Parathyroid adenoma (tissue), 2 donors: ENCODE results near the gene GBGT1.

ENCODE experiments used
- H2AFZ ChIP-seq: fragments of 300-600 bp; sonication (generic); one replicate; pipeline ENCODE4 v1.7.0; 2017; ENCODE audit warnings: antibody characterized with exemption, mild to moderate bottlenecking
- H3K27ac ChIP-seq: fragments of 300-600 bp; sonication (generic); one replicate; pipeline ENCODE4 v1.7.0; 2017
- H3K27me3 ChIP-seq: fragments of 300-600 bp; sonication (generic); one replicate; pipeline ENCODE4 v1.7.0; 2017; ENCODE audit warnings: low read length; ENCODE audit not compliant: control insufficient read depth, insufficient read depth
- H3K36me3 ChIP-seq: fragments of 300-600 bp; sonication (generic); one replicate; pipeline ENCODE4 v1.7.0; 2017; ENCODE audit warnings: low read length; ENCODE audit not compliant: control insufficient read depth, insufficient read depth
- H3K4me1 ChIP-seq: fragments of 300-600 bp; sonication (generic); one replicate; pipeline ENCODE4 v1.7.0; 2017; ENCODE audit warnings: control low read depth
- H3K4me2 ChIP-seq: fragments of 300-600 bp; sonication (generic); one replicate; pipeline ENCODE4 v1.7.0; 2017; ENCODE audit warnings: low read length
- H3K4me3 ChIP-seq: fragments of 300-600 bp; sonication (generic); one replicate; pipeline ENCODE4 v1.7.0; 2017; ENCODE audit warnings: low read depth, low read length
- H3K79me2 ChIP-seq: fragments of 300-600 bp; sonication (generic); one replicate; pipeline ENCODE4 v1.7.0; 2017; ENCODE audit warnings: control low read depth
- H3K9ac ChIP-seq: fragments of 300-600 bp; sonication (generic); one replicate; pipeline ENCODE4 v1.7.0; 2017; ENCODE audit warnings: mild to moderate bottlenecking
- H3K9me3 ChIP-seq: fragments of 300-600 bp; sonication (generic); one replicate; pipeline ENCODE4 v1.7.0; 2017; ENCODE audit warnings: low read length; ENCODE audit not compliant: control insufficient read depth
- TF ChIP-seq, protein P1 (sequence below): fragments of 300-600 bp; sonication (generic); IDR thresholded peaks from one replicate; pipeline ENCODE4 v1.7.0; 2017; ENCODE audit warnings: antibody characterized with exemption, mild to moderate bottlenecking
- donor health status: primary hyperparathyroidism.

GBGT1 gene

DNA sequence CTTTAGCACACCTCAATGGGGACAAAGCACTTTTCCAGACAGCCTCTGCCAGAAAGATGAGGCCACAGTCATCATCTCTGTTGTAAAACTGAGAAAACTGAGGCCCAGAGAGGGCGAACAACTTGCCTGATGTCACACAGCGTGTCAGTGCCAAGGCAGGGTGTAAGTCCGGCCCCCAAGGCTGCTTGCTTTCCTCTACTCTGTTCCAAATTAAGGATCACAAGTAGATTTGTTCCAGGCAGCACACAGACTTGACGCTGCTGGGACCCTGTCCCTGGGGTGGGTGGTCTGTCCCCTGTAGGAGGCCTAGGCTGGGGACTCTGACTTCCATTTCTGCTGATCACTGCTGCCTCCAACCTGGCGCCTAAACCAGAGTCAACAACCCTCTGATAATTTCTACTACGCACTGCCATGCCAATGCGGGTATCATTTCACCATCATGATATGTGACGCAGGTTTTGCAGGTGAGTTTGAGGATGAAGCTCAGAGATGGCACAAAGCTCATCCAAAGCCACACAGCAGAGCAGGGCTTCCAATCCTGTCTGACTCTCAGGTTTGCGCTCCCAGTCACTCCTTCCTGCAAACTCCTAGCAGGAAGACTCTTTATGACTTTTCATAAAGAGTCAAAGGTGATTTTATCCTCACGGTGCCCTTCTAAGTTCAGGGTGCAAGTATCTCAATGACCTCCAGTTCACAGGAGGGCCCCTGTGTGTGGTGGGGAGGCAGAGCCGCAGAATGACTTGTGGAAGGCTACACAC lies 29.1 kb downstream of the GBGT1 start:
- peak overlapping the region; percentile 90 for H3K27ac ChIP-seq
- H3K79me2 ChIP-seq: no peaks in the 10 kb centered on the region
- H3K9me3 ChIP-seq: no peaks in the 10 kb centered on the region
- peaks cover 26% of the 10 kb centered on the region for H3K4me1 ChIP-seq
- TF ChIP-seq, protein P1, sequence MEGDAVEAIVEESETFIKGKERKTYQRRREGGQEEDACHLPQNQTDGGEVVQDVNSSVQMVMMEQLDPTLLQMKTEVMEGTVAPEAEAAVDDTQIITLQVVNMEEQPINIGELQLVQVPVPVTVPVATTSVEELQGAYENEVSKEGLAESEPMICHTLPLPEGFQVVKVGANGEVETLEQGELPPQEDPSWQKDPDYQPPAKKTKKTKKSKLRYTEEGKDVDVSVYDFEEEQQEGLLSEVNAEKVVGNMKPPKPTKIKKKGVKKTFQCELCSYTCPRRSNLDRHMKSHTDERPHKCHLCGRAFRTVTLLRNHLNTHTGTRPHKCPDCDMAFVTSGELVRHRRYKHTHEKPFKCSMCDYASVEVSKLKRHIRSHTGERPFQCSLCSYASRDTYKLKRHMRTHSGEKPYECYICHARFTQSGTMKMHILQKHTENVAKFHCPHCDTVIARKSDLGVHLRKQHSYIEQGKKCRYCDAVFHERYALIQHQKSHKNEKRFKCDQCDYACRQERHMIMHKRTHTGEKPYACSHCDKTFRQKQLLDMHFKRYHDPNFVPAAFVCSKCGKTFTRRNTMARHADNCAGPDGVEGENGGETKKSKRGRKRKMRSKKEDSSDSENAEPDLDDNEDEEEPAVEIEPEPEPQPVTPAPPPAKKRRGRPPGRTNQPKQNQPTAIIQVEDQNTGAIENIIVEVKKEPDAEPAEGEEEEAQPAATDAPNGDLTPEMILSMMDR: no peak
- H3K36me3 ChIP-seq: no peaks in the 10 kb centered on the region
- no peak overlapping the region for H3K4me3 ChIP-seq
- no peaks in the 10 kb centered on the region for H3K27me3 ChIP-seq
- H3K4me2 ChIP-seq: no peak overlapping the region
- no peak overlapping the region for H2AFZ ChIP-seq
- no peak overlapping the region for H3K9ac ChIP-seq

DNA sequence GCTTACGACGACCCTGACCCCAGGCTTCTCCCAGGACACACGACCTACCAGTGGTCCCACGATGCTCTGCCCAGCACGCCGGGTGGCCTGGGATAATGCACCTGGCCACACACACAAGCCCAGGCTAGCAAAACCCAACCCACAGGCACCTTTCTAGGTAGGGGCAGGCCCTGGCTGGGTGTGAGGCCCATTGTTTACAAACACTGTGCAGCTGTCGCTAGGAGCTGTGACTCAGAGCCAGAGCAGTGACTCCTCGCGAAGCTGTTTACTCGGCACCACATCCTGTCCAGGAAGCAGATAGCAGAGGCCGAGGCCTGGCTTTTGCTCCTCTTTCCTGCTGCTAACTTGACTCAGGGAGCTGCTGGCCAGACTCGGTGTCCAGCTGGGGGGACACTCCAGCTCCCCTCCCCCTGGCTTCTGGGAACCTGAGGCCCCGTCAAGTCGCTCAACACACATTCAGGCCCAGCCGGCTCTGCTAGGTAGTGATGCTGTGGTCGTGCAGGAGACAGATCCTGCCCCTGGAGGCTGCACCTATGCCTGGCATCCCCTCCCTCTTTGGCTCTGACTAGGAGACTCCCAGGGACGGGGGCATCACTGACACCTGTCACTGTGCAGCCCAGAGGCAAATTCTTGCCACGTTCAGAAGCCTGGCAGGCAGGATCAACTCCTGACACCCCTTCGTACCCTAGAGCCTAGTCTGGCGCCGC lies 29.9 kb downstream of the GBGT1 start:
- Histone ChIP-seq H3K27ac (peak overlapping the region; percentile 90), H3K4me1 (peaks cover 26% of the 10 kb centered on the region), H3K27me3 (no peaks in the 10 kb centered on the region), H3K9ac (no peak overlapping the region), H2AFZ (peak overlapping the region; percentile 64), H3K36me3 (no peaks in the 10 kb centered on the region), H3K79me2 (no peaks in the 10 kb centered on the region), H3K4me2 (no peak overlapping the region), H3K4me3 (no peak overlapping the region), H3K9me3 (no peaks in the 10 kb centered on the region)
- TF ChIP-seq, protein P1: no peak

DNA sequence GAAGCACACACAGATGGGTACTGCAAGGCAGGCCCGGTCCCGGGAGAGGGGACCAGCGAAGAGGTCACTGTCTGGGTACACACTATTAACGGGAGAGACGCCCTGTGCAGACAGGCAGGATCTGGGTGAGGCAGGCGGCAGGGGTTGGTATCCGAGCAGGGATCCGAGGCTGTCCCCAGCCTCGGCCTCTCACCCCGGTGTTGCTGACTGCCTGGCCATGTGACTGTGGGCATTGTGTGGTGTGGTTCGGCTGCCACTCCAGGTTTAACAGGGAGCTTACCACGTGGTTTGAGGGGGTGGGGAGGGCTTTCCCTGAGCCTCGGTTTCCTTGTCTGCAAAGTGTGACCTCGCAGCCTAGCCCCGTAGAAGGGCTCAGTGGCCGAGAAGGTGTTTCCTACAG lies 31.5 kb downstream of the GBGT1 start:
- TF ChIP-seq, protein P1: no peak
- H3K4me1 ChIP-seq: peaks cover 26% of the 10 kb centered on the region
- H3K27me3 ChIP-seq: no peaks in the 10 kb centered on the region
- no peak overlapping the region for H3K27ac ChIP-seq
- H3K79me2 ChIP-seq: no peaks in the 10 kb centered on the region
- no peak overlapping the region for H3K4me3 ChIP-seq
- H3K9ac ChIP-seq: no peak overlapping the region
- no peak overlapping the region for H3K4me2 ChIP-seq
- no peaks in the 10 kb centered on the region for H3K36me3 ChIP-seq
- H2AFZ ChIP-seq: no peak overlapping the region
- no peaks in the 10 kb centered on the region for H3K9me3 ChIP-seq

DNA sequence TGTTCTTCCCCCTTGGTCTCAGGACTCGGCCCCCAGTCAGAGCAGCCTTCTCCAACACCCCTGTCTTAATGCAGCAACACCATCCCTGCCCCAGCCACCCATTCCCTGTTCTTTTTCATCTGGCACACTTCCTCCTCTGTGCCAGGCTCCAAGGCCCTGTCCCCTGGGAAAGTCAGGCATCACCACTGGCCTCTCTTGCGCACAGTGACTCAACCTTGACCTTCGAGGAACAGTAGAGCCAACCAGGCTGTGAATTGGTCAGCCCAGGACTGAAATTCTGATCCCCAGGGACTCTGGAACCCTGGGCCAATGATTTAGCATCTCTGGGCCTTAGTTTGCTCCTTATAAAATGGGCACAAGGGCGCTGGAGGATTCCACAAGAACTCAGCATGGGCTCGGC lies 32.2 kb downstream of the GBGT1 start:
- no peak overlapping the region for H2AFZ ChIP-seq
- peaks cover 26% of the 10 kb centered on the region for H3K4me1 ChIP-seq
- H3K9me3 ChIP-seq: no peaks in the 10 kb centered on the region
- TF ChIP-seq, protein P1: no peak
- H3K4me3 ChIP-seq: no peak overlapping the region
- no peak overlapping the region for H3K4me2 ChIP-seq
- no peaks in the 10 kb centered on the region for H3K79me2 ChIP-seq
- no peaks in the 10 kb centered on the region for H3K36me3 ChIP-seq
- H3K9ac ChIP-seq: no peak overlapping the region
- no peak overlapping the region for H3K27ac ChIP-seq
- no peaks in the 10 kb centered on the region for H3K27me3 ChIP-seq
